B cell (primary cell): ENCODE measurements around the gene TNNT3. TPM values are rescaled to one million over a fixed set of nuclear protein-coding genes. Genes with fewer than 3 reads are reported as not detected.

Source experiments
- ATAC-seq: fragments of 200-7000 bp; cut with Tn5 transposase; one replicate; pipeline ENCODE4 v1.10.0; 2021; ENCODE audit warnings: low read depth, mild to moderate bottlenecking, moderate number of reproducible peaks, moderate library complexity
- CTCF ChIA-PET: fragments of 350-600 bp; sonication (Branson Sonifier 250); formaldehyde crosslinking; loops from one replicate; lab custom pipeline; 2021; ENCODE audit warnings: antibody characterized with exemption, inconsistent platforms; lab: Charles Lee
- POLR2A ChIA-PET: fragments of 350-600 bp; sonication (Branson Sonifier 250); formaldehyde crosslinking; loops from one replicate; lab custom pipeline; 2021; ENCODE audit warnings: antibody characterized with exemption; lab: Charles Lee
- DNase-seq: peaks from one replicate; pipeline ENCODE4 v3.0.0; 2013
- H2AFZ ChIP-seq: 2 replicates; pipeline ENCODE4 v1.6.1; 2012; ENCODE audit warnings: mild to moderate bottlenecking, low read depth, low read length; ENCODE audit not compliant: insufficient read depth, poor library complexity, severe bottlenecking
- H3K27ac ChIP-seq, 2 donors: 1 replicate in 1 of 2; 2 replicates in 1 of 2; pipeline ENCODE4 v1.5.1; 2012 to 2013; ENCODE audit warnings: low read length in 2 of 2, mild to moderate bottlenecking in 2 of 2, moderate library complexity in 1 of 2
- H3K27me3 ChIP-seq, 4 experiments: fragments of 200-600 bp in 1 of 4; sonication (generic) in 1 of 4; replicated peaks in 1 of 4; 1 replicate in 2 of 4; 2 replicates in 2 of 4; pipeline versions ENCODE4 v1.6.1 to v1.7.0; 2013 to 2016; ENCODE audit warnings: low read length in 3 of 4, mild to moderate bottlenecking in 2 of 4, mixed read lengths in 1 of 4, moderate library complexity in 1 of 4; ENCODE audit not compliant: insufficient read depth in 4 of 4, control insufficient read depth in 3 of 4; ENCODE audit errors: control extremely low read depth in 1 of 4
- H3K36me3 ChIP-seq, 2 experiments: replicated peaks in 1 of 2; 1 replicate in 1 of 2; 2 replicates in 1 of 2; pipeline versions ENCODE4 v1.6.1 to v1.7.1; 2013; ENCODE audit warnings: low read length in 1 of 2; ENCODE audit not compliant: insufficient read depth in 2 of 2, control insufficient read depth in 1 of 2; ENCODE audit errors: control extremely low read depth in 1 of 2, extremely low read depth in 1 of 2
- H3K4me1 ChIP-seq, 2 donors: fragments of 200-600 bp in 1 of 2; sonication (generic) in 1 of 2; 1 replicate in 1 of 2; 2 replicates in 1 of 2; pipeline versions ENCODE4 v1.5.1 to v1.6.1; 2013 to 2017; ENCODE audit warnings: low read length in 2 of 2; ENCODE audit not compliant: control insufficient read depth in 2 of 2, insufficient read depth in 2 of 2
- H3K4me2 ChIP-seq: replicated peaks from 2 replicates; pipeline ENCODE3; 2012; ENCODE audit warnings: mild to moderate bottlenecking, low read depth, low read length; ENCODE audit not compliant: poor library complexity, severe bottlenecking
- H3K4me3 ChIP-seq, 5 experiments: fragments of 200-600 bp in 1 of 5; sonication (generic) in 1 of 5; 1 replicate in 3 of 5; 2 replicates in 2 of 5; pipeline versions ENCODE4 v1.5.1 to v1.7.0; 2011 to 2016; ENCODE audit warnings: low read length in 4 of 5, mild to moderate bottlenecking in 4 of 5, low read depth in 2 of 5, control low read depth in 1 of 5, moderate library complexity in 1 of 5; ENCODE audit not compliant: insufficient read depth in 1 of 5; ENCODE audit errors: control extremely low read depth in 1 of 5, extremely low read depth in 1 of 5
- H3K79me2 ChIP-seq: fragments of 200-600 bp; sonication (generic); one replicate; pipeline ENCODE4 v1.6.0; 2016; ENCODE audit warnings: low read length; ENCODE audit not compliant: control insufficient read depth, insufficient read depth
- H3K9ac ChIP-seq: fragments of 200-600 bp; sonication (generic); 2 replicates; pipeline ENCODE4 v1.6.1; 2017; ENCODE audit warnings: mild to moderate bottlenecking, low read length, moderate library complexity
- H3K9me3 ChIP-seq, 3 donors: one replicate each; pipeline versions ENCODE4 v1.6.1 to v1.7.1; 2013; ENCODE audit warnings: low read length in 2 of 3; ENCODE audit not compliant: control insufficient read depth in 2 of 3, insufficient read depth in 1 of 3; ENCODE audit errors: control extremely low read depth in 1 of 3
- H4K20me1 ChIP-seq: 2 replicates; pipeline ENCODE4 v1.6.0; 2012; ENCODE audit warnings: mild to moderate bottlenecking, low read length; ENCODE audit not compliant: insufficient read depth, control insufficient read depth, poor library complexity, severe bottlenecking
- H3K27ac Mint-ChIP-seq: one replicate; pipeline ENCODE4 v1.8.0; 2021; ENCODE audit warnings: mixed read lengths
- H3K27me3 Mint-ChIP-seq: one replicate; pipeline ENCODE4 v1.8.0; 2021; ENCODE audit warnings: mixed read lengths
- H3K4me1 Mint-ChIP-seq: one replicate; pipeline ENCODE4 v1.8.0; 2021; ENCODE audit warnings: mixed read lengths
- H3K4me3 Mint-ChIP-seq: one replicate; pipeline ENCODE4 v1.8.0; 2021; ENCODE audit warnings: mixed read lengths
- H3K9me3 Mint-ChIP-seq: one replicate; pipeline ENCODE4 v1.8.0; 2022; ENCODE audit warnings: mixed read lengths; ENCODE audit not compliant: insufficient read depth
- EZH2 ChIP-seq: IDR thresholded peaks from 2 replicates; pipeline ENCODE4 v1.6.1; 2012; ENCODE audit warnings: borderline replicate concordance, low read depth, mild to moderate bottlenecking, moderate library complexity, low read length; ENCODE audit not compliant: insufficient read depth, poor library complexity, severe bottlenecking
- WGBS: methylation state at CpG from one replicate; pipeline ENCODE4 v1.1.5; 2013; ENCODE audit warnings: missing lambda C conversion rate; ENCODE audit not compliant: insufficient coverage; 5-methylcytosine and 5-hydroxymethylcytosine counted together
- intact Hi-C: fragments of 100-400 bp; cut with micrococcal nuclease; formaldehyde crosslinking; loops from one replicate; pipeline ENCODE4 v1.10.0; 2022
- polyA plus RNA-seq: library from polyadenylated mRNA; depleted of rRNA; stranded (reverse); fragments of >200 nt; gene quantifications from 2 replicates; pipeline ENCODE4 v1.2.3, GENCODE V29; 2012
- total RNA-seq, 2 donors: library from RNA; stranded (reverse); fragments of 120-200 nt in 1 of 2; gene quantifications; 1 replicate in 1 of 2; 2 replicates in 1 of 2; pipeline versions ENCODE4 v1.2.3 to v1.2.4, GENCODE V29; 2013 to 2022
- TF ChIP-seq, protein P1 (sequence below): fragments of 200-600 bp; IDR thresholded peaks from one replicate; pipeline ENCODE4 v1.8.0; 2022; ENCODE audit warnings: antibody characterized with exemption, mild to moderate bottlenecking

The TNNT3 gene
- total and polyA plus RNA-seq, 2 donors (not counting 1 experiment from before 2014, with no cell fraction given), result 2.5 to 10.0 TPM

DNA sequence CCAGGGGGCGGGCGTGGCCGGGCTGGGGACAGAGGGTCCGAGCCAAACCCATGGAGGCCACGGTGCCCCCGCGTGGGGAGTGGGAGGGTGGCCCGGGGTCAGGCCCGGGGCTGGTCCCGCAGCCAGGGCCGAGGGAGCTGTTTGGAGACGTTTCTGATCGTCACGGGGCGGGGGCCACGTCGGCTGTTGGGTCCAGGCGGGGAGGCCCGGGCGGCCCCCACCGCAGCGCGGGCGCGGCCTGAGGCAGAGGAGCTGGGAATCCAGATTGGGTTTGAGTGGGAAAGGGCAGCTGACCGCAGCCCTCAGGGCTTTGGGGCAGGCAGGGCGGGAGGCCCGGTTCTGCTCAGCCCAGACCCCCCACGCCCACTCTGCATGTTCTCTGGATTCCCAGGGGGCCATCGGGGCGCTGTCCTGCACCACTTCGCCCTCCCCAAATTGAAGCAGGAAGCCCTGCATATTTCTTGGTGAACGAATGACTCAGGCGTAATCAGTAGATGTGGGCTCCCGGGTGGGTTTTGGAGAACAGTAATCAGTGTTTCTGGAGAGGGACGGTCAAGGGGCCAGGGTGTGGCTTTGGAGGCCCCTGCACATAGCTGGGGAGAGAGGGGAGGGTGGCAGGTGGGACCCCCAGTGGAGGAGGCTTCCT is 28.2 kb downstream of the TNNT3 start:
- Mint-ChIP-seq H3K9me3 (no peaks in the 10 kb centered on the region), H3K4me3 (no peak overlapping the region), H3K4me1 (no peaks in the 10 kb centered on the region), H3K27me3 (no peaks in the 10 kb centered on the region), H3K27ac (no peak overlapping the region)
- H3K27ac ChIP-seq, result no peak overlapping the region
- H3K4me2 ChIP-seq, result no peak overlapping the region
- H4K20me1 ChIP-seq, result no peaks in the 10 kb centered on the region
- intact Hi-C loops, result no loop called here
- ATAC-seq, result peak; percentile 5
- no peaks in the 10 kb centered on the region for H3K4me1 ChIP-seq
- H2AFZ ChIP-seq, result no peak overlapping the region
- TF ChIP-seq, protein P1, sequence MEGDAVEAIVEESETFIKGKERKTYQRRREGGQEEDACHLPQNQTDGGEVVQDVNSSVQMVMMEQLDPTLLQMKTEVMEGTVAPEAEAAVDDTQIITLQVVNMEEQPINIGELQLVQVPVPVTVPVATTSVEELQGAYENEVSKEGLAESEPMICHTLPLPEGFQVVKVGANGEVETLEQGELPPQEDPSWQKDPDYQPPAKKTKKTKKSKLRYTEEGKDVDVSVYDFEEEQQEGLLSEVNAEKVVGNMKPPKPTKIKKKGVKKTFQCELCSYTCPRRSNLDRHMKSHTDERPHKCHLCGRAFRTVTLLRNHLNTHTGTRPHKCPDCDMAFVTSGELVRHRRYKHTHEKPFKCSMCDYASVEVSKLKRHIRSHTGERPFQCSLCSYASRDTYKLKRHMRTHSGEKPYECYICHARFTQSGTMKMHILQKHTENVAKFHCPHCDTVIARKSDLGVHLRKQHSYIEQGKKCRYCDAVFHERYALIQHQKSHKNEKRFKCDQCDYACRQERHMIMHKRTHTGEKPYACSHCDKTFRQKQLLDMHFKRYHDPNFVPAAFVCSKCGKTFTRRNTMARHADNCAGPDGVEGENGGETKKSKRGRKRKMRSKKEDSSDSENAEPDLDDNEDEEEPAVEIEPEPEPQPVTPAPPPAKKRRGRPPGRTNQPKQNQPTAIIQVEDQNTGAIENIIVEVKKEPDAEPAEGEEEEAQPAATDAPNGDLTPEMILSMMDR, result no peak
- TF ChIP-seq EZH2, result no peak
- H3K36me3 ChIP-seq, result no peaks in the 10 kb centered on the region
- no peaks in the 10 kb centered on the region for H3K79me2 ChIP-seq
- H3K9ac ChIP-seq, result no peak overlapping the region
- CTCF ChIA-PET, result interaction anchor here (1.0 to 2.3 kb wide), 6 partner anchors 53 to 295 kb away, joined by 3 to 11 read pairs (median 3); partner anchors contain the start of gene SYT8
- POLR2A ChIA-PET, result interaction anchor here (0.5 to 0.7 kb wide), 3 partner anchors 94 to 1593 kb away, joined by 3 to 7 read pairs (median 5); no protein-coding TSS in a partner anchor
- H3K27me3 ChIP-seq, result no peaks in the 10 kb centered on the region
- WGBS, result no CpG with 5 or more reads among the region's 36 CpGs
- no peak for DNase-seq
- no peaks in the 10 kb centered on the region for H3K9me3 ChIP-seq
- no peak overlapping the region for H3K4me3 ChIP-seq

DNA sequence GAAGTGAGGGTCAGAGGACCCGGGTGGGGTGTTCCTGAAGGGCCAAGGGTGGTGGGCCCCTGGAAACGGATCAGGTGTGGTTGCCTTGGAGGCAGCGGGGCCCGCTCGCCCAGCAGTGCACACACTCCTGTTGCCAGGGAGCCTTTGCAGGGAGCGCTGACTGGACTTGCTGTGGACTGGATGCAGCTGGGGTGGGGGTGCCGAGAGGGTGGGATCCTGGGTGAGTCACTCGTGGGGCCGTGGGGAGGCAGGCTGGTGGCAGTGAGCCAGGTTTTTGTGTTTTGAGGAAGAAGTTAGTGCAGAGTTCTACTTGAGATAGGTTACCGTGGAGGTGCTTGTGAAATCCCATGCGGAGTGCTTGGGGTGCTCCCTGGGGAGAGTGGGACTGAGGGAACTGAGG is 28.9 kb downstream of the TNNT3 start:
- Histone ChIP-seq H3K36me3 (no peaks in the 10 kb centered on the region), H3K9ac (no peak overlapping the region), H3K9me3 (no peaks in the 10 kb centered on the region), H3K27ac (no peak overlapping the region), H3K4me2 (no peak overlapping the region), H3K79me2 (no peaks in the 10 kb centered on the region), H3K27me3 (no peaks in the 10 kb centered on the region), H2AFZ (no peak overlapping the region), H4K20me1 (no peaks in the 10 kb centered on the region), H3K4me1 (no peaks in the 10 kb centered on the region), H3K4me3 (no peak overlapping the region)
- no peak overlapping the region for H3K4me3 Mint-ChIP-seq
- DNase-seq (no peak), ATAC-seq (no peak)
- no peaks in the 10 kb centered on the region for H3K9me3 Mint-ChIP-seq
- WGBS, result no CpG with 5 or more reads among the region's 11 CpGs
- ChIA-PET CTCF (interaction anchor here (1.0 to 2.3 kb wide), 5 partner anchors 52 to 296 kb away, joined by 3 to 11 read pairs (median 5); no protein-coding TSS in a partner anchor), POLR2A (no interaction called here)
- TF ChIP-seq EZH2, result no peak
- TF ChIP-seq, protein P1, result no peak
- H3K27me3 Mint-ChIP-seq, result no peaks in the 10 kb centered on the region
- intact Hi-C loops, result no loop called here
- no peak overlapping the region for H3K27ac Mint-ChIP-seq
- H3K4me1 Mint-ChIP-seq, result no peaks in the 10 kb centered on the region
